SIG-M5 treated with dmso at 0.1 percent for 504 hours (cell line): ENCODE measurements around the gene ETV2.
"Not testable (repeated sequence)": the region's sequence is repeated elsewhere in the genome, so short reads cannot be mapped to it uniquely, and the experiment has no call there.

Source experiments
- DNase-seq: peaks from one replicate; lab custom pipeline; 2025; ENCODE audit not compliant: unreplicated experiment; lab: John Stamatoyannopoulos, UW

The ETV2 gene

GRCh38 chr19:35641515-35642151, at the start of gene ETV2:
Gene ETV2, plus strand, starts transcription at chr19:35641745. Its CDS starts 716 bp downstream, at chr19:35642461.
- DNase-seq: no peak

- DNase-seq: peak; percentile 30
Observed at GRCh38 chr19:35592226-35592625, 49.3 kb upstream of the ETV2 start.

DNA sequence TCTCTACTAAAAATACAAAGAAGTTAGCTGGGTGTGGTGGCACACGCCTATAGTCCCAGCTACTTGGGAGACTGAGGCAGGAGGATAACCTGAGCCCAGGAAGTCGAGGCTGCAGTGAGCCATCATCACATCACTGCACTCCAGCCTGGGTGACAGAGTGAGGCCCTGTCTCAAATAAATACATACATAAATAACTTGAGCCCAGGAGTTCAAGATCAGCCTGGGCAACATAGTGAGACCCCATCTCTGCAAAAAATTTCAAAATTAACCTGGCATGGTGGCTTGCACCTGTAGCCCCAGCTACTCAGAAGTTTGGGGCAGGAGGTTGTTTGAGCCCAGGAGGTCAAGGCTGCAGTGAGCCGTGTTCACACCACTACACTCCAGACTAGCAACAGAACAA, 46.5 kb upstream of the ETV2 start:
- DNase-seq: not testable (repeated sequence)

DNA sequence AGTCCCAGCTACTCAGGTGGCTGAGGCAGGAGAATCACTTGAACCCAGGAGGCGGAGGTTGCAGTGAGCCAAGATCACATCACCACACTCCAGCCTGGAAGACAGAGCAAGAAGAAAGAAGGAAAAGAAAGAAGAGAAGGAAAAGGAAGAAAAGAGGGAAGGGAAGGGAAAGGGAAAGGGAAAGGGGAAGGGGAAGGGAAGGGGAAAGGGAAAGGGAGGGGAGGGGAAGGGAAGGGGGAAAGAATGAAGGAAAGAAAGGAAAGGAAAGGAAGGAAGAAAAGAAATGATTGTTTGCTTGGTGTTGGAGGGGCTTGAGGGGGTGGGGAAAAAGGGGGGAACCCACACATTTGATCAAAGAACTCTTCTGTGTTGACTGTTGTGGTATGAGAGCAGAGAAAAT, 45.6 kb upstream of the ETV2 start:
- no peak for DNase-seq

- DNase-seq: no peak
Observed at GRCh38 chr19:35596366-35596999, 45.1 kb upstream of the ETV2 start.

GRCh38 chr19:35601971-35602370, 39.6 kb upstream of the ETV2 start:
- no peak for DNase-seq

- not testable (repeated sequence) for DNase-seq
Observed at GRCh38 chr19:35604436-35604835, 37.1 kb upstream of the ETV2 start.

DNA sequence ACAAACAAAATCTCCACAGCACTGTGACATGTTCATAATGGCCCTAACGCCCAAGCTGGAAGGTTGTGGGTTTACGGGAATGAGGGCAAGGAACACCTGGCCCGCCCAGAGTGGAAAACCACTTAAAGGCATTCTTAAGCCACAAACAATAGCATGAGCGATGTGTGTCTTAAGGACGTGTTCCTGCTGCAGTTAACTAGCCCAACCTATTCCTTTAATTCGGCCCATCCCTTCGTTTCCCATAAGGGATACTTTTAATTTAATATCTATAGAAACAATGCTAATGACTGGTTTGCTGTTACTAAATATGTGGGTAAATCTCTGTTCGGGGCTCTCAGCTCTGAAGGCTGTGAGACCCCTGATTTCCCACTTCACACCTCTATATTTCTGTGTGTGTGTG, 34.4 kb upstream of the ETV2 start:
- DNase-seq: not testable (repeated sequence)

DNA sequence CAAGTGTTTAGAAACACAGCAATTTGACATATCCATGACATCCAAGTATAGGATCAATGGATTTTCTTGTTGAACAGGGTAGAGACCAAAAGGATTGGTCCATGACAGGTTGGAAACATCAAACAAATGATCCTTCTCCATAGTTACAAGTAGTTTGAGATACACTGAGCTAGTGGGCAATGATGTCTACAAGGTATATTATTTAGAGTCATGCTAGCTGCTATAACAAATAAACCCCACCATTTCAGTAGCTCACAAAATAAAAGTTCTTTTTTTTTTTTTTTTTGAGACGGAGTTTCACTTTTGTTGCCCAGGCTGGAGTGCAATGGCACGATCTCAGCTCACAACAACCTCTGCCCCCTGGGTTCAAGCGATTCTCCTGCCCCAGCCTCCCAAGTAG, 33.9 kb upstream of the ETV2 start:
- no peak for DNase-seq

GRCh38 chr19:35608251-35608650, 33.3 kb upstream of the ETV2 start:
- peak; percentile 6 for DNase-seq

DNA sequence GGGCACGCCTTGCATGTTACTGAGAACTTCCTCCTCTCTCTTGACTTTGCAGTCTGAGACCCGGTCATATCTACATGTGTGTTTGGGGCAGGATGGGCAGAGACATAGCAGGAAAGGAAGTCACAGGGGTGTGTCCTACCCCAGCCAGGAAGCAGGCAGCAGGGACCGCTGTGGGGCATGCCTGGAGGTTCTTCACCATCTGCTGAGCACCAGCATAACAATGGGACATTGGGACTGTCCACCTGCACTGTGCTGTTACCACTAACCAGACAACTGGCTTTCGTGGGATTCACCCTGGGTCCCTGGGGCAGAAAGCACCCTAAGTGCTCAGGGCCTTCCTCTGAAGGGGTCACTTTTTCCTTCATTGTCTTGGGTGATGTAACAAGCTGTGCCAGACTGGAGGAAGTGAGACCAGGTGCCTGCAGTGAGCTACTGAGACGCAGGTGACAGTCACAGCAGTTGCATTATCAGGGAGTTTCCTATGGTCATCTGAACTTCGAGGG, 31.6 kb upstream of the ETV2 start:
- peak; percentile 4 for DNase-seq

DNA sequence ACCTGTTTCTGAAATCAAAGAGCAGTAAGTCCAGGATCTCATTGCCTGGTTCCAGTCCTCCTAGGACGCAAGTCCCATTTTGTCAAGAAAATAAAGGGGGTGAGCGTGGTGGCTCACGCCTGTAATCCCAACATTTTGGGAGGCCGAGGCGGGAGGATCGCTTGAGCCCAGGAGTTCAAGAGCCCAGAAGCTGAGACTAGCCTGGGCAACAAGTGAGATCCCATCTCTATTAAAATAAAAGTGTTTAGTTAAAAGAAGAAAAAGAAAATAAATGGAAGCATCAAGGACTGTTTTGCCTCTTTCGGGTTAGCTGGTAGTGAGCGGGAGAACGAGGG, 29.4 kb upstream of the ETV2 start:
- DNase-seq: no peak

- DNase-seq: peak; percentile 82
Observed at GRCh38 chr19:35612559-35613321, 28.8 kb upstream of the ETV2 start, which contains the start of gene HAUS5. Gene HAUS5, plus strand, starts transcription at chr19:35612735. Its CDS starts 60 bp downstream, at chr19:35612795.

GRCh38 chr19:35613574-35613973, 28.0 kb upstream of the ETV2 start:
- DNase-seq: no peak

GRCh38 chr19:35615036-35615435, 26.5 kb upstream of the ETV2 start:
- DNase-seq: no peak

GRCh38 chr19:35618857-35619256, 22.7 kb upstream of the ETV2 start:
- DNase-seq: no peak

- no peak for DNase-seq
Observed at GRCh38 chr19:35619290-35619923, 22.1 kb upstream of the ETV2 start.

DNA sequence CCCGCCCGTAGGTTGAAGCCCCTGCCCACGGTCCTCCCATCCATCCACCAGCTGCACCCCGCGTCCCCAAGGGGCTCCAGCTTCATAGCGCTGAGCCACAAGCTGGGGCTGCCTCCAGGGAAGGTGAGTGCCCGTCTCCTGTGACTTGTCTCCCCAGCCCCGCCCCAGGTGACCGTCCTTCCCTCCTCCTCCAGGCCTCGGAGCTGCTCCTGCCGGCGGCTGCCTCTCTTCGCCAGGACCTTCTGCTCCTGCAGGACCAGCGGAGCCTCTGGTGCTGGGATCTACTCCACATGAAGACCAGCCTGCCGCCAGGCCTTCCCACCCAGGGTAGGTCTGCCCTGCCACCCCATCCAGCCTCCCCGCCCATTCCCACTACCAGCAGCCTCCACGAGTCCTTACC, 21.5 kb upstream of the ETV2 start:
- no peak for DNase-seq

- no peak for DNase-seq
Observed at GRCh38 chr19:35621708-35622107, 19.8 kb upstream of the ETV2 start.

DNA sequence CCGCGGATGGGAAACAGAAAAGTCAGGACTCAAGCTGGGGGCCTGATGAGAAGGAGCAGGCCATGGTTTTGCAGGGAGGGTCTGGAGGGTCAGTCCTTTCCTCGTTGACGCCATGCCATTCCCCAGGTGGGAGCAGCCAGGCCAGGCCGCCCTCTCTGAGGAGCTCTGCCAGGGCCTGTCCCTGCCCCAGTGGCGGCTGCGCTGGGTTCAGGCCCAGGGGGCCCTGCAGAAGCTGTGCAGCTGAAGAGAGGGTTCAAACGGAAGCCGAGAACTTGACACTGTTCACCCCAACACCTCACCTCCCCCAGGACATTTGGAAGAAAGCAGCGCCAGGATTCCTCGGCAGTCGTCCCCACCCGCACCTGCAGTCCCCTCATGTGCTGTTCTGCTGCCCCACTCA, 18.8 kb upstream of the ETV2 start:
- no peak for DNase-seq

DNA sequence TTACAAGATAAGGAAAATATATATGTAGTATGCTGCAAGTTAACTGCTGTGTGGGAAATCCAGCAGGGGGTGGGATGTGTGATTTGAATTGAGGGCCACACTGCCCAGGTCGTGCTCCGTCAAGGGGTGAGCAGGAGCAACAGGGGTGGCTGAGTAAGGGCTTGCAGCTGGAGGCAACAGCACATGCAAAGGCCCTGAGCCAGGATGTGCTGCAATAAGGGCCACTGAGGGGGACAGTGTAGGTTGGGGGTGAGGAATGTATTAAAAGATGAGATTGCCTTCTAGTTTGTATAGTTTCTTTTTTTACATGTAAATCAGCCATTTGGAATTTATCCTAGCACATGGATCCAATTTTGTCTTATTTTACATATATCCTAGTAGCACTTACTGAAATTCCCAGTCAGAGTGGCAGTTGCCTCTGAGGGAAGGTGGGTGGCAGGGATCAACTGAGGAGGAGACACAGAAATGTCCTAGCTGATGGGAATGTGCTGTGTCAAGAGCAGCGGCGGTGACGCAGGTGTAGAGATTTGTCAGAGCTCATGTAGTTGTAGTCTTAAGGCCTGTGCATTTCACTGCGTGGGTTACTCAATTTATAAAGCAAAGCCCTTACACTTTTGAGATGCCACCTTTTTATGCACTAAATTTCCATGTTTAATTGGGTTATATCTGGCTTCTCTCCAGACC, 18.1 kb upstream of the ETV2 start:
- no peak for DNase-seq
